GM18909 (cell line): ENCODE measurements around the gene GRID1.
"Not testable (repeated sequence)": the region's sequence is repeated elsewhere in the genome, so short reads cannot be mapped to it uniquely, and the experiment has no call there.

Source experiments
- ATAC-seq: cut with Tn5 transposase; IDR thresholded peaks from one replicate; pipeline ENCODE4 v1.9.1; 2021; ENCODE audit warnings: mild to moderate bottlenecking; ENCODE audit not compliant: unreplicated experiment, poor library complexity

Gene GRID1

GRCh38 chr10:86242761-86243160, 123.8 kb downstream of the GRID1 start:
- no peak for ATAC-seq

- not testable (repeated sequence) for ATAC-seq
Measured at GRCh38 chr10:86238089-86238488, 128.5 kb downstream of the GRID1 start.

DNA sequence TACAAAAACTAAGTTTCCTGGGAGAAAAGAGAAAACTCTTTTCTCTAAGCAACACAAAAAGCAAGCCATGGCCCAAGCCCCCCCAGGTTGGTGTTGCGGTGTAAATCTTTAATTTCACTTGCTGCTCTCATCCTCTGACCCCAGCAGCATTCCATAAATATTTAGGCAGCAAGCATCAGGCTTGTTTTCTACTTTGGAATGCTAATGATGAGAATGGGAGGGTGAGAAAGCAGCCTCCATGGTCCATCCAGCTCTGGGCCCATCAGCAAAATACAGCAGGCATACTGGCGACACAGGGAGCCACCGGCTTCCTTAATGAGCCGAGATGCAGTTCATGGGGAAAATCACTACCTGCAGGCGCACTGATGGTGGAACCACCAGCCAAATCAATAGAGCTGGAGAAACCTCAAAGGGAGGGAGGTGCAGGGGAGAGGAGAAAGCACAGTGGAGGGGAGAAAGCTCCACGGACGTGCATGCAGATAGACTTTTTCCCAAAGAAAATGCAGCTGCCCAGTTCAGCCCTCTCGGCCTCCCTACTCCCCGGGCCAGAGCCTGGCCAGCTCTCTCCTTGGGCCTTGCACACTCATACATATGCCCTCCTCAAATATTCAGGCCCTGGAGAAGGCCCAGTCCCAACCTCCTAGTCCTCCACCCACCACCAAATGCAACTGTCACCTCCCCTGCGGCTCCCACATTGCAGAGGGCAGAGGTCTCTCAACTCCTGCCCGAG, 131.9 kb downstream of the GRID1 start:
- ATAC-seq: no peak

DNA sequence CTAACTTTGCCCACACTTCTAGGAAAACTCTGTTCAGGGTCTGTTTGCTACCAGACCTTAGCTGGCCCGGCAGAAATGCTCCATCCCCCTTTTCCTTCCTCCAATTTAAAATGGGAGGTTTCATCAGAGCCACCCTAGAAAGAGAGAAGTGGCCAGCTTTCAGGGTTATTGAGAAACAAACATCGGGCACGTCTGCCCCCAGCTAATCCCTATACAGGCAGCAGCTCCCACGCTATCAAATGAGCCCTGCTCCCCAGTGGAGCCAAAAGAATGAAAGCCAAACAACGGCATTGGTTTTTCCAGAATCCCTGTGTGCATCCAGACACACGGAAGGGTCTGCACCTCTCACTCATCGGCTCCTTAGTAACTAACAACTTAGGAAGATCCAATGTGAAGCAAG, 132.5 kb downstream of the GRID1 start:
- ATAC-seq: no peak

- ATAC-seq: no peak
Measured at GRCh38 chr10:86233131-86233530, 133.5 kb downstream of the GRID1 start.

GRCh38 chr10:86232644-86233043, 134.0 kb downstream of the GRID1 start:
- no peak for ATAC-seq

DNA sequence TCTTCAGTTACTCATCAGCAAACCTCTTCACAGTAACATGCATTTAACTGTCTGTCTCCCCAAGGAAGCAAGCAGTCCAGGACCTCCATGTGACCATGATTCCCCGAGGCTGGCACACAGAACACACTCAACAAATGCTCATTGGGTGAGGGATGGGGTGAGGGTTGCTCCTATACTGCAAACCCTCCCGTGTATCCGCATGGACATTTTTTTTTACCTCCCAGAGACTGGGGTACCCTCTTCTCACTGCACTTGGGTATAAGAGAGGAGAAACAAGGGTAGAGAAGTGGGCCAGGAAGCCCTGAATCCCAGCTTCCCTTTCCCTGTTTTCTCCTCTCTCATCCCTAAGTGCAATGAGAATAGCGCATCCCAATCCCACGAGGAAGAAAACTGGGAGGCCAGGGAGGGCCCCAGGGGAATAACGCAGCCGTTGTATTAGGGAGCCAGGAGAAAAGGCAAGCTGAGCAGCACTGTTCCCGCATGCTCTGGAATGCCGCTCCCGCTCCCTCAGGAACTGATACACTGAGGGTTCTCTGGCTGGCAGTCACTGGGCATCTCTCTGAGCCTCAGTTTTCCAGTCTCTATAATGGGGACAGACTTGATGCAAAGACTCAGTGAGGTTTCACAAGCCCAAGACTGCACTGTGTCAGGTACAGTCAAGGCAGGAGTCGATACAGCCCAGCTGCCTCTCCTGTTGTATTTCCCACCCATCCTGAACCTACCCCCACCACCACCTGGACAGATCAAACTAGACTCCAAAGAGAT, 134.6 kb downstream of the GRID1 start:
- no peak for ATAC-seq

- no peak for ATAC-seq
Measured at GRCh38 chr10:86230557-86231180, 135.9 kb downstream of the GRID1 start.

GRCh38 chr10:86229811-86230556, 136.6 kb downstream of the GRID1 start:
- no peak for ATAC-seq

DNA sequence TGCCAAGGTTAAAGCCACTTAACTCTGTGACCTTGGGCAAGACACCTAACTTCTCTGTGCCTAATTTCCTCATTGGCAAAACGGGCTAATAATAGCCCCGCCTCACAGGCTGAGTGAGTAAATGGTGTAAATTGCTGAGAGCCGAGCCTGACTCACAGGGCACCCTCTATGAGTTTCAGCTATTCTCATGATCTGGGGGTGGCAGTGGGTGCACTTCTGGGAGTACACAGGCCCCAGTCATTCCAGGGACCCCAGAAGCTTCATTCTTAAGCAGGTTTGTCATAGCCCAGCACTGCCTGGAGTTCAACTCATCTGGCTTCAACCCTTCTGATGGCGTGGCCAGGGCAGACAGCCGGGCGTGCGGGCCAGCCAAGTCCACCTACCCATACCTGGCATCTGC, 137.2 kb downstream of the GRID1 start:
- ATAC-seq: no peak

DNA sequence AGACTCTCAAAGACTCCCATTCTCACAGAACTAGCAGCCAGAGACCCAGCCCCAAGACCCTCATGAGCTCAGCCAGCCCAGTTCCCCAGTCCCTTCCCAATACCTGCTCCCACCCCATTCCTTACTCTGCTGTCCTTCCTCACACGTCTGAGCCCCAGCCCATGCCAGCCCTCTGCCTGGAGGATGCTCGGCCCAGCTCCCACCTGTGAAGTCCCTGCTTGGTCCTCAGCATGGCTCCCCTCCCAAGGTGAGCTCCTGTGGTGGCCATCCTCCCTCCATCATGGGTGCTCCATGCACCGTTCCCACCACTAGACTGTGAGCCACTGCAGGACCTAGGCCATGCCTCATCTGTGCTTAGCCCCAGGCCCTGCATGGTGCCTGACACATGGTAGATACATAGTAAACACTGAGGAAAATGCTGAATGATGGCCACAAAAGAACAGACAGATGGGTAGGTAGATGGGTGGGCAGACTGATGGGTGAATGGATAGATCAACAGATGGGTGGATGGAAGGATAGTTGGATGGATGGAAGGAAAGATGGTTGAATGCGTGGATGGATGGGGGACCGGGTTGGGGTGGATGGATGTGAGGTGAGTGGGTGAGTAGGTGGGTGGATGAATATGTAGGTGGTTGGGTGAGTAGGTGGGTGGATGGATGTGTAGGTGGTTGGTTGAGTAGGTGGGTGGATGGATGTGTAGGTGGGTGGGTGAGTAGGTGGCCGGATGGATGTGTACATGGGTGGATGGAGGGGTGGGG, 138.9 kb downstream of the GRID1 start:
- ATAC-seq: no peak

DNA sequence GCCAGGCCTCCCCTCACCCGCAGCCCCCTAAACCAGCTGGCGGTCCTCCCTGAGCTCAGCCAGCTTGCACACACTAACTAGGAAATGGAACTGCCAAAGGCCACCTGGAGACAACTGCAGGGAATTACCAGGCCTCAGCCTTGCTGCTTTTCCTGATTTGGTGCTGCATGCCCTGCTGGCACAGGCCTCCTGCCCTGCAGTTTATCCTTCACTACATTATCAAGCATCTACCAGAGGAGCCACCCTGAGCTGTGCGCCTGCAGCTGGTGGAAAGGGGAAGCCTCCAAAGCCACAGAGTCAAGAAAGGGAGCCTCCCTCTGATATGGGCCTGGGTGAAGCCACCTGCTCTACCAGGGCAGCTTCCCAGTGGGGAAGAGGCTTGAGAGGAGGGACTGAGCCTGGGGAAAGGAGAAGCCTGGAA, 139.8 kb downstream of the GRID1 start:
- no peak for ATAC-seq

- ATAC-seq: no peak
Measured at GRCh38 chr10:86226016-86226415, 140.6 kb downstream of the GRID1 start.

DNA sequence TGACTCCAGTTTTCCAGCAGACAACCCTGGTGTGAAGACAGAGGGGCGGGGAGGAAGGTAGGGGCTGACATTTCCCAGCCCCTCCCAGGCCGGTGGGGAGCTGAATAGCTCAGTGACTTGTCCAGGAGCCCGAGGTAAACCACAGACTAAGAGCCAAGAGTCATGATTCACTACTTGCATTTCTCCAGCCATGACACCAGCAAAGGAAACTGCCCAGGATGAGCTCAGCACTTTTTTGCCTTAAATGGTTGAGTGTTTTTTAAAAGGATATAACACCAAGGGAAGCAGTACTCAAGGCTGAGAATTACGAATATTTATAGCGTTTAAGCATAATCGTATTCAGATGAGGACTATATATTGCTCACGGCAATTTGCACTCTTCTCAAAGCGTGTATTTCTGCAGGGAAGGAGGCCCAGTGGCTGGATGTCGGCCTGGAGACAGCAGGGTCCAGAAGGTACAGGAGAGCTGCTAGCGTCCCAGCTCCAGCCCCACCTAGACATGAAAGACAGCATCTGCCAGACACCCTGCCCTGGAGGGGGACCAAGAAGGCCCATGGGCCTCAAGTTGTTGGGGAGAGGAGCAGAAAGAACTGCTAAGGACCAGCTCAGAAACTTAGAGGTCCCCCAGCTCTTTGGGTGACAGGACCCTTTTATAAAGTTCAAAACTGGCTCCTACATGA, 141.4 kb downstream of the GRID1 start:
- ATAC-seq: no peak

GRCh38 chr10:86224354-86225102, 142.1 kb downstream of the GRID1 start:
- no peak for ATAC-seq

- no peak for ATAC-seq
Measured at GRCh38 chr10:86223256-86223655, 143.3 kb downstream of the GRID1 start.

- ATAC-seq: no peak
Measured at GRCh38 chr10:86222687-86223086, 143.9 kb downstream of the GRID1 start.

GRCh38 chr10:86222336-86222650, 144.3 kb downstream of the GRID1 start:
- no peak for ATAC-seq
